ENCODE results near the gene DOCK8. TPM values are rescaled to one million over a fixed set of nuclear protein-coding genes. Genes with fewer than 3 reads are reported as not detected.
"Not testable (repeated sequence)": the region's sequence is repeated elsewhere in the genome, so short reads cannot be mapped to it uniquely, and the experiment has no call there.

Gene DOCK8
- 0.35 and 0.45 TPM in 2 replicates for total RNA-seq (2014; rRNA removed; shearing (Covaris generic))
- 0.10 and 0.62 TPM in 2 replicates for polyA plus RNA-seq (2015; cell fraction: cytosol; rRNA removed)
- 0.22 TPM in 1 of 2 replicates, not detected in the other for polyA plus RNA-seq (2015; cell fraction: nucleus; rRNA removed)

DNA sequence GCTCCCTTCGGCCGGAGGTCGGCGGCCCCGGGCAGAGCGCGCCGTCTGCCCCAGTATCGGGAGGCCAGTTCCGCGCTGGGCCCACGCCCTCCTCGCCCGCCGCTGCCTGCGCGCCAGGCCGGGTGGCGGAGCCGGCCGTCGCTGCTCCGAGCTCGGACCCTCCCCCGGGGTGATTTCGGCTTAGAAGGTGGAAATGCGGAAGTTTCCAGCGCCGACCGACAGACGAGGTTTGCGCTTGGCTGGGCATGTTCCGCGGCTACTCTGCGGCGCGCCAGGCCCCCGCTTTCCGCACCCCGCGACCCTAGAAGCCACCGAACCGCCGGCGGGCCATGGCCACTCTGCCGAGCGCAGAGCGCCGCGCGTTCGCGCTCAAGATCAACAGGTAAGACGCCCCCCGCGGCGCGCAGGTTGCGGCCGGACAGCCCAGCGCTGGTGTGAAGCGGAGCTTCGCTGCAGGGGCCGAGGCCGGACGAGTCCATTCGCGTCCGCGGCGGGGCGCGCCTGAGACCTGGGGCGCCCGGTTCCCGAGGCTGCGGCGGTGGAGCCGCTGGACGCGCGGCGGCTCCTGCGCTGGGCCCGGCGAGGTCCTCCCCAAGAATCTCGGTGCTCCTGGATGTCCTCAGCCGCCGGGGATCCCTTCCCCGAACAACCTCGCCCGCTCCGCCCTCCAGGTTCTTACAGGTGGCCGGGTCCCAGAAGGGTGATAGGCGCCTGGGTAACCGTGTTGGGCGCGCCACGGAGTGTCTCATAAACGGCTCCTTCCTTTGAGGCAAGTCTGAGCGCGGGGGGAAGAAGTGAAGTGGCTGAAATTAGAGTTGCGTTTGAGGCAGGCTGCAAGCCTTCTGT, at the start of gene DOCK8:
Gene DOCK8, plus strand, starts transcription at position 218 of the 846 bp plus-strand sequence. Its CDS starts 112 bp downstream, at position 330.
- in situ Hi-C loops (cut with HindIII; ENCODE audit: low pct_unique_long_range_greater_than_20kb, low sequenced_read_pairs): no loop called here
- DNase-seq (ENCODE audit: low read depth, low spot score): peak; percentile 8

DNA sequence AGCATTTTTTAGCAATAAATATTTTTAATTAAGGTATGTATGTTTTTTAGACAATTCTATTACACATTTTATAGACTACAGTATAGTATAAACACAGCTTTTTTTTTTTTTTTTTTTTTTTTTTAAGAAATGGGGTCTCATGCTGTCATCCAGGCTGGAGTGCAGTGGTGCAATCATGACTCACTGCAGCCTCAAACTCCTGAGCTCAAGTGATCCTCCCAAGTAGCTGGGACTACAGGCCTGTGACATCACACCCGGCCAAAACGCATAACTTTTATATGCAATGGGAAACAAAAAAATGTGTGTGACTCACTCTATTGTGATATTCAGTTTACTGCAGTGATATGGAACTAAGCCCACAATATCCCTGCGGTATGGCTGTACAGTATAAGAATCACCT, 44.9 kb upstream of the DOCK8 start:
- in situ Hi-C loops (cut with HindIII; ENCODE audit: low pct_unique_long_range_greater_than_20kb, low sequenced_read_pairs): not testable (repeated sequence)

DNA sequence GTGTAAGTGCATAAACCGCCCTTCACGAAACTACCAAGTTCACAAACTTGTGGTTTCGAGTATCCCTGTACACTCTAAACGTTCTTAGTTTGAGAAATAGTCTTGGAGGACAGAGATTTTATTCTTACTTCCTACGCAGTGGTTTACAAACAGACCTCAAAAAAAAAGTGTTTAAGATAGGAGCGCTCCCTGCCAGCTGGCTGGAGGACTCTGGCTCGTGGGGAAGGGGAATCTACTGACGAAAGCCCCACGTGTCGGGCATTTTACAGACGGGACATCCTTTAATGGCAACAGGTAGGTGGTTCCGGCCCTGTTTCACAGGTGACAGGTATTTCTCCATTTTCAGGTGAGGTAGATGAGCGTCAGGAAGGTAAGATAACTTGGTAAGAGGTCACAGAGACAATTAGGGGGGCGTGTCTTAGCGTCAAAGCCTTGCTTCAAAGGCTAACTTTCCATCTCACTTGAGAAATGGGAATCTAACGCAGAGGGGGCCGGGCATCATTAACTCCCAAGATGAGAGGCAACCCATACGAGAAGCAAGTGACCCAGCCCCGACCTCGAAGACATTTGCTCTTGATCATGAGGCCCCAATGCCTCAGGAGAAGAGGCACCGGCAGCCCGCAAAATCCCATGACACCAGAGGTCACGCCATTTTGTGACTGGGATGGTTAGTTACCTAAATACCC, 36.4 kb upstream of the DOCK8 start:
- DNase-seq (ENCODE audit: low read depth, low spot score); in situ Hi-C loops (cut with HindIII; ENCODE audit: low pct_unique_long_range_greater_than_20kb, low sequenced_read_pairs): not testable (repeated sequence)

More for the DNA sequence above, 44.9 kb upstream of the DOCK8 start:
- DNase-seq (ENCODE audit: low read depth, low spot score): not testable (repeated sequence)

DNA sequence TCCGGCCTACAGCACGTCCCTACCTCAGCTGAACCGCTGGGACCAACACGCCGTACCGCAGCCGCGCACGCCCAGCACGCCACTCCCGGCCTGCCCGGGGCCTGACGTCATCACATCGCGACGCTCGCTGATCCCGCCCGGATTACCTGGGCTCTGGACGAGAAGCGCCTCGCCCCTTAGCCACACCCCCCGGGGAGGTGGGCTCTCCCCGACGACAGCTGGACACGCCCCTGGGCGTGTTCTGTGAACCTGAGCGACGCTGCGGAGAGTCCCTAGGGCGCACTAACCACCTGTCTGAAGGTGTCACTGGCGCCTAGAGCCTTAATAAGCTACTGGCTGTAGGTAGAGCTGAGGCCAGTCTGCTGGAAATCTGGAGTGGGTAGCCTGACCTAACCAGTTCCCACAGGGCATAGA, 35.7 kb upstream of the DOCK8 start, which contains the start of gene ZNG1A:
Gene ZNG1A, minus strand, starts transcription at position 87 of the 414 bp plus-strand sequence. CDS start 87 bp downstream, outside the sequence.
- in situ Hi-C loops (cut with HindIII; ENCODE audit: low pct_unique_long_range_greater_than_20kb, low sequenced_read_pairs); DNase-seq (ENCODE audit: low read depth, low spot score): not testable (repeated sequence)

DNA sequence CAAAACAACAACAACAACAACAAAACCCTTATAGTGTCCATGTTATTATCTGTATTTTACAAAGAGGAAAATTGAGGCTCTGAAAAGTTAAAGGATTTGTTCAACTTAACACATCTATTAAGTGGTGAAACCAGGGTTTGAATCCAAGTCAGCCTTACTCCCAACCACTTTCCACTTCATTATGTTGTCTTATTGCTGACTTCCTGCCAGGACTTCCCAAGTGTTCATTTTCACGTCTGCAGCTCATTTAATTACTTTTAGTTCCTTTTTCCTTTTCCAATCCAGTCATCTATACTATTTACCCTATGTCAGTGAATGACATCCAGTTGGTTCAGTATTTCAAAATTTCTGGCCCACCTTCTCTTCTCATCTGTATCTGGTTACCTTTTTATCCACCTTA, 15.1 kb upstream of the DOCK8 start:
- in situ Hi-C loops (cut with HindIII; ENCODE audit: low pct_unique_long_range_greater_than_20kb, low sequenced_read_pairs); DNase-seq (ENCODE audit: low read depth, low spot score): not testable (repeated sequence)

DNA sequence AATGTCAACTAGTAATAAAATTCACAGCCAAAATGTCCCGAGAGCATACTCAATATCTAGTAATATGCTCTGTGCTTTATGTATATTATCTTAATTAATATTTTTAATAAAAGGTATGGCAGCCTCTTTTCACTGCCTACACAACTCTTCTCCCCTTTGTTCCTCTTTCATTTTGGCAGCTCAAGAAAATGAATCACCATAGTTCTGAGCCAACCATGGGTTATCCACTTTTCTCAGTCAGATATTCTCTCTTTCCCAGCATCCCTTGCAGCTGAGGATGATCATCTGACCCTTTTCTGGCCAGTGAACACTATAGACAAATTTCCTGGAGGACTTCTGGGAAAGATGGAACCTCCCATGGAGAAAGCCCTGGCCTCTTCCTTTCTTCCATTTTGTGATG, 8.2 kb upstream of the DOCK8 start:
- in situ Hi-C loops (cut with HindIII; ENCODE audit: low pct_unique_long_range_greater_than_20kb, low sequenced_read_pairs): no loop called here
- DNase-seq (ENCODE audit: low read depth, low spot score): no peak

DNA sequence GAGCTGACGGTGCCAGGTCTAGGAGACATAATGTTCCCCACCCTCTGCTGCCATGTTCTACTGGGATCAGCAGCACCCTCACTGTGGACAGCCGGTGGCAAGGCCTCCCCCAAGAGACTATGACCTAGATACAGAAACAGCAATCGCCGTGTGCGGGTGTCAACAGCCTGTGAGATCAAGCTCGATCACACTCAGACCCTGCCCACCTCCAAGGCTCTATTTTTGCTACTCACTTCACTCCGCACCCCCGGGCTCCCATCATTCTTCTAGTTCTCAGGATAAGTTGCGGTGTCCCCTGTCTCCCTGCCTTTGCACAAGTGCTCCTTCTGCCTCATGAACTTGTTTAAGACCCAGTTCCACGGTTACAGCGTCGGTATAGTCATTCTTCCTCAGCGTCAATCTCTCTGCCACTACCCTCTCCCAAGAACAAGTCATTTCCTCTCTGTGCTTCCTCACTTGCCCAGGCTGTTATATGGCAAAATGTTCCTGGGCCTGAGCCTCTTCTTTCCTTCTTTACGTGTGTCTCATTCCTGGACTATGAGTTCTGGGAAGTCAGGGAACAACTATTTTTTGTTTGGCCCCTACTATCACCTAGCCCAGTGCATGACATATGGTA, 5.4 kb upstream of the DOCK8 start:
- DNase-seq (ENCODE audit: low read depth, low spot score): no peak
- in situ Hi-C loops (cut with HindIII; ENCODE audit: low pct_unique_long_range_greater_than_20kb, low sequenced_read_pairs): no loop called here

DNA sequence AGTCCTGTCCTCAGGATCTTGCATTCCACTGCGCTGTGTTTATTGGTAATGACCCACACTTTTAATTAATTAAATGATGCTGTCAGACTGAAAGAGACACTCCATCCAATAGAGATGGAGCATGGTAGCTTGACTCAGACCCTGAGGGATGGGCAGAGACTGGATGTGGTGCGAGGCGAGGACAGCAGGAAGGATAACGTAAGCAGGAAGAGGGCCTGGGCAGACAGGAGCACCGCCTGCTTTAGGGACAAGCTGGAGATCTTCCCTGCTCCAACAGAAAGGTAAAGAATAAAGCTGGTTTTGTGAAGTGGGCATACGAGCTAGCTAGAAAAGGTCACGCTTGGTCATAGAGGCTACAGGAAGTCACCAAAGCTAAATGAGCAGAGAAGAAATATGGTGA, 3.6 kb upstream of the DOCK8 start:
- in situ Hi-C loops (cut with HindIII; ENCODE audit: low pct_unique_long_range_greater_than_20kb, low sequenced_read_pairs): no loop called here

DNA sequence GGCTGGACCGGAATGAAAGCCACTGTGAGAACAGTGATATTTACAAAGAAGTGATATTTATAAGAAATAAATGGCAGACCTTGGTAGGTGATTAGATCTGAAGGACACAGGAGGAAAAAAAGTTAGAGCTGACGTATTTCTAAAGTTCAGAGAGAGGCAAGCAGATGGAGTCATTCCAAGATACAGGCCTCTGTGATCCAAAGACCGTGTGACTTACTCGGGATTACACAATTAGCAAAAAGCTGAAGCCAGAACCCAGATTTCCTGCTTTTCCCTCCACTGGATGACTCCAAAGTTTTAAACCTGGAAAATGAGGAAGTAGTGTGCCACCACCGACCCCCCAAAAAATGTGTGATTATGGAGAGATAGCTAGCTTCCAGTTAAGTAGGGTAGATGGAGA, 3.1 kb upstream of the DOCK8 start:
- in situ Hi-C loops (cut with HindIII; ENCODE audit: low pct_unique_long_range_greater_than_20kb, low sequenced_read_pairs): no loop called here
- no peak for DNase-seq (ENCODE audit: low read depth, low spot score)

More for the DNA sequence above, 3.6 kb upstream of the DOCK8 start:
- no peak for DNase-seq (ENCODE audit: low read depth, low spot score)

DNA sequence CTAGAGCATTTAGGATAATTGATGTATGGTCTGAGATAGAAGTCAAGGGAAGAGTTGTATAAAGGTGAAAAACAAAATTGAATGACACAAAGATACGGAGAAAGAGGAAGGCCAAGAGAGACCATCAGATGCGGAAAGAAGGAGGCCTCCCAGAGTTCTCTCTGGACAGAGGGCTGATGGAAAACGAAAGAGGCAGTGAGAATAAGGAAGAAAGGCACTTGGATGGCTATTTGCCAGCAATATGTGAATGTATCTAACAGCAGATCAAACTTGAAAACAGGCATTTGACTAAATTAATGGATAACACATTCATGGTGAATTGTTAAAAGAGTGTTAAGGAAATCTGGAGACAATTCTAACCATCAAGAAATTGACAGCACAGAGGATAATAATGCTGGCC, 2.4 kb upstream of the DOCK8 start:
- no peak for DNase-seq (ENCODE audit: low read depth, low spot score)
- in situ Hi-C loops (cut with HindIII; ENCODE audit: low pct_unique_long_range_greater_than_20kb, low sequenced_read_pairs): no loop called here

DNA sequence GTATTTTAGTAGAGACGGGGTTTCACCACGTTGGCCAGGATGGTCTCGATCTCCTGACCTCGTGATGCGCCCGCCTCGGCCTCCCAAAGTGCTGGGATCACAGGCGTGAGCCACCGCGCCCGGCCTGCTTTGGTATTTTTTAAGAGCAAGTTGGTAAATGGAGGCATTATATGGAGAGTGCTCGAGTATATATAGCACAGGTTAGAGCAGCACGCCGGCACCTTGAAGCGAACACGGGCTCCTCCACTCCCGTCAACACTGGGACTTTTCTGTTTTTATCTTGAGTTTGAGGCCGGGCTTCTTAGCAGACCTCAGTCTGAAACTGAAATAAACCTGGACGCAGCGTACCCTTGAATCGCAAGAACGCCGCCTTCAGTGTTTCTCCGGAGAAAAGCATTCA, 764 bp upstream of the DOCK8 start:
- DNase-seq (ENCODE audit: low read depth, low spot score); in situ Hi-C loops (cut with HindIII; ENCODE audit: low pct_unique_long_range_greater_than_20kb, low sequenced_read_pairs): not testable (repeated sequence)

DNA sequence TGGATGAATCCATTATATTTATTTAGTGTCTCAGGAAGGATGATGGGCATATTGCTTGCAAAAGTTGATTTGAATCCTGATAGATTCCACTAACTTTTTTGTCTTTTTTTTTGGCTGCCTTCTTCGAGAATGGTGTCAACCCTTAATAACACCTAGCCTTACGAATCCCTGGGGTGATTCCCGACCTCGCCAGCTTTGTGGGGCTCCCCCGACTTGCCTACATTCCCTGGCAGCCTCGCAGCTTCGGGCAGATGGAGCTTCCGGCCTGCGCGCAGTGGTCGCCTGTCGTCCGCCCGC, 366 bp upstream of the DOCK8 start:
- no peak for DNase-seq (ENCODE audit: low read depth, low spot score)
- in situ Hi-C loops (cut with HindIII; ENCODE audit: low pct_unique_long_range_greater_than_20kb, low sequenced_read_pairs): no loop called here

DNA sequence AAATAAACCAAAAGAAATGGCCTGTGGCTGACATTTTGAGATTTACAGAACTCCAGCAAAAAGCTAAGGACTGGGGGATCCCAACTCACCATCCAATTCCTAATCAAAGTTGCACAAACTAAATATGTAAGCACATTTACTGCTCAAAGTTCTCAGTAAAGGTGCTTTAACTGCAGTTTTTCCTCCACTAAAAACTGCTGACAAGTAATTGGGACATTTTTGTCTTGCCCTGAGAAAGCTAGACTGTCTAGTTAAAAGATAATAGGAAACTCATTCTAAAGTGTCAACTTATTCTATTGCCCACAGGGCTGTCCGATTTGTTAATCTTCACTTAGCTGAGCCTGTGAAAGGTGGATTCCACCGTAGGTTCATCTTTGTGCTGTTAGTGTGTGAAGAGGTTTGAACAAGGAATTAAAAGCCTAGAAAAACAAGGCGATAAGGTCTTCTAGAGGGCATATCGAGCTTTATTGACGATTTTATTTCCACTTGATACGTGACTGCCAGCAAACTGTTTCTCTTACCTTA, 1.0 kb downstream of the DOCK8 start:
- in situ Hi-C loops (cut with HindIII; ENCODE audit: low pct_unique_long_range_greater_than_20kb, low sequenced_read_pairs): no loop called here
- no peak for DNase-seq (ENCODE audit: low read depth, low spot score)

DNA sequence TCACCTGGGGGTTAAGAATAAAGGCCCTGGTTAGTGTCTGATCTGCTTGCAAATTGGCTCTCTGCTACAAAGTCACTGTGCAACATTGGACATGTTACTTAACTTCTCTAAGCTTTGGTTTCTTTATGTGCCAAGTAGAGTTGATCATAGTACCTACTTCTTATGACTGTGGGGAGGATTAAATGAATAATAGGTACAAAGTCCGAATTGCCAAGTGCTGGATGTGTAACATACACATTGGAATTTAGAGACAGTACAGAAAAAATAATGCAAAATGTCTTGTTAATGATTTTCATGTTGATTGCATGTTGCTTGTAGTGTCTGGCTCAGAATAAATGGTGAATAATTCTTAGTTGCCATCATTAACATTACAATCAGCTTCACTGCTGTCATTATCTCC, 2.2 kb downstream of the DOCK8 start:
- in situ Hi-C loops (cut with HindIII; ENCODE audit: low pct_unique_long_range_greater_than_20kb, low sequenced_read_pairs): no loop called here
- no peak for DNase-seq (ENCODE audit: low read depth, low spot score)

DNA sequence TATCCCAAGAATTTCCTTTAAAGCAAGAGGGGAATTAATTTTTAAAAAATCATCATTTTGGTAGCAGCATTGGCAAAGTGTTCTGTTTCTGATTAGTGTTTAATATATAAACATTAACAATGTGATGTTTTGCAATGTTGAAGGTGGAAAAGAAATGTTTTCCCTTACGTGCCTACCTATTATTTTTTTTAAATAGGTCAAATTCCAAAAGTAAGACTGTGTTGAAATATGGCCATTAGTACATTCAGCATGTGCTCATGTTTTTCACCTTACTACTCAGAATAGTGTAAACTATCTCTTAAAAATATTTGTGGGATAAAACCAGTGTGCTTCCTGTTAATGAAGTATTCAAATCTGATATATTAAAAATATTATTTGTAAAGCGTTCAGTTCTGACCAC, 3.3 kb downstream of the DOCK8 start:
- no peak for DNase-seq (ENCODE audit: low read depth, low spot score)
- in situ Hi-C loops (cut with HindIII; ENCODE audit: low pct_unique_long_range_greater_than_20kb, low sequenced_read_pairs): no loop called here

DNA sequence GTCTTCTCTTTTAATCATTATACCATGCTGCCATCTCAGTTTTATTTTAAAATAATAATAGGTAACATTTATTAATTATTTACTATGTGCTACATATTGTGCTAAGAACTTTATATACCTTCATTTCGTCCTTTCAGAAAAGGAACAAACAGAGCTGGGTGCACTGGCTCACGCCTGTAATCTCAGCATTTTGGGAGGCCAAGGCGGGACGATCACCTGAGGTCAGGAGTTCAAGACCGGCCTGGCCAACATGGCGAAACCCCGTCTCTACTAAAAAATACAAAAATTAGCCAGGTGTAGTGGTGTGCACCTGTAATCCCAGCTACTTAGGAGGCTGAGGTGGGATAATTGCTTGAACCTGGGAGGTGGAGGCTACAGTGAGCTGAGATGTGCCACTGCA, 4.4 kb downstream of the DOCK8 start:
- DNase-seq (ENCODE audit: low read depth, low spot score); in situ Hi-C loops (cut with HindIII; ENCODE audit: low pct_unique_long_range_greater_than_20kb, low sequenced_read_pairs): not testable (repeated sequence)

DNA sequence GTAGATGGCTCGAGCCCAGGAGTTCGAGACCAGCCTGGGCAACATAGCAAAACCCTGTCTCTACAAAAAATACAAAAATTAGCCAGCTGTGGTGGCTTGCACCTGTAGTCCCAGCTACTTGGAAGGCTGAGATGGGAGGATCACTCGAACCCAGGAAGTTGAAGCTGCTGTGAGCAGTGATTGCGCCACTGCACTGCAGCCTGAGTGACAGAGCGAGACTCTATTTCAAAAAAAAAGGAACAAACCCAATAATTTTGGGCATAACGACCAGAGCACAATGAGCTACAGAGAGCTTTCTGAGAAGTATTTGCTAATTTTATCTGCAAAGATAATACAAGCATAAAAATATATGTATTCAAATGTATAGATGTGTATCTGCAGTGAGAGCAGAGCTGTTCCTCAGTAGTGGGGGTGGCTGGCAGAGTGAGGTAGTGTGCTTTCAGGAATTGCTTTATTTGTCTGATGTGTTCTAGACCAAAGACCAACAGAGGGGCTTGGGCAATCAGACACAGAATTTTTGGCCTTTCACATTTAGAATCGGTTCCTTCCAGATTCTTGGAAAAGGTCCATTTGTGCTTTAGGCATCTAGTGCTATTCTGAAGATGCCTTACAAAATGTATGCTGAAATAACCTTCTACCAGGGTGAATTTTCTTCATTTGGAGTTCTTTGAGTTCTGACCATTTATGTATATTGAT, 5.2 kb downstream of the DOCK8 start:
- in situ Hi-C loops (cut with HindIII; ENCODE audit: low pct_unique_long_range_greater_than_20kb, low sequenced_read_pairs): no loop called here
- no peak for DNase-seq (ENCODE audit: low read depth, low spot score)
